Measurements from ENCODE around the gene STAMBPL1. TPM values are rescaled to one million over a fixed set of nuclear protein-coding genes. Genes with fewer than 3 reads are reported as not detected.
A peak's percentile ranks its signal among the peaks of the same experiment; 100 is the strongest.

Gene STAMBPL1
- total RNA-seq, 1 experiment from 2014 or later, result 25.2 TPM

DNA sequence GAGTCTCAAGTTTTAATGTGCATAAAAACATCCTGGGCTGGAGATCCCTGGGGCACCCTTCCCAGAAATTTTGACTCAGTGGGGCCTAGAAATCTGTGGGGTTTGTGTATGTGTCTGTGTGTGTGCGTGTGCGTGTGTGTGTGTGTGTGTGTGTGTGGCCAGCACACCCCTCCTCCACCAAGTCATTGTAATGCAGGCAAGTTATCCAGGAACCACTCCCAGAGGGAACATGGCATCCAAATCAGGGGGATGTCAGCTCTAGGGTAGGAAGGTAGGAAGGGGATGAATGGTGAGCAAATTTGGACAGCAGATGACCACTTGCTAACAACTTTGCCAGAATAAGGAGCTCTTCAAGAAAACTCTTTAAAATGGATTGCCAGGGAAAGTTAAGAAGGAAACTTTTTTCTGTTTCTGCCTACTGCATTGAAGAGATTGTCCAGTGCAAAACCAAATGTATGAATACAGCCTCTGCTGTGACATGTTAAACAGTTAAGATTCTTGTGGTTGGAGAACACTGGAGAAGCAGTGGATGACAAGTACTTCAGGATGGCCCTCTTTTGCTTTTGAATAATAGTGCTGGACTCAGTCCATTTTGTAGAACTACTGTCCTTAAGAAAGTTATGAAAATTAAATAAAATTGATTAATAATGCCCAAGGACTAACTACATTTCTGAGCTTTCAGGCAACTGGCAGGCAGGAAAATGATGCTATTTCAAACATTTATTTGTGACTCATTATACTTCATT lies 12.3 kb downstream of the STAMBPL1 start:
- CTCF ChIA-PET, result no interaction called here
- POLR2A ChIA-PET, result interaction anchor here (0.6 to 1.1 kb wide), 4 partner anchors 13 to 1051 kb away, joined by 3 to 7 read pairs (median 4); partner anchors contain the start of gene STAMBPL1
- in situ Hi-C loops (cut with HindIII; ENCODE audit: low pct_unique_long_range_greater_than_20kb, low sequenced_read_pairs) (no loop called here), intact Hi-C loops (cut with micrococcal nuclease; ENCODE audit: unreplicated experiment) (no loop called here)
- Histone ChIP-seq H3K27me3 (ENCODE audit: control insufficient read depth, insufficient read depth, low read length) (no peaks in the 10 kb centered on the region), H3K27ac (ENCODE audit: low read length) (peak overlapping the region; percentile 36; the same call in 1 of the 2 replicates), H3K36me3 (ENCODE audit: control insufficient read depth, insufficient read depth, low read length) (no peaks in the 10 kb centered on the region), H3K4me1 (ENCODE audit: control insufficient read depth, insufficient read depth, low read length) (peaks cover 56% of the 10 kb centered on the region), H3K9me3 (ENCODE audit: control insufficient read depth, insufficient read depth, low read depth, low read length) (no peaks in the 10 kb centered on the region), H3K4me3 (ENCODE audit: low read depth in 2 of 2, low read length in 2 of 2) (no peak overlapping the region)
- no peak for TF ChIP-seq SIN3A (IDR thresholded peaks at IDR 0.05; ENCODE audit: borderline replicate concordance, insufficient read depth, low read depth, low read length)
- TF ChIP-seq, protein P1, sequence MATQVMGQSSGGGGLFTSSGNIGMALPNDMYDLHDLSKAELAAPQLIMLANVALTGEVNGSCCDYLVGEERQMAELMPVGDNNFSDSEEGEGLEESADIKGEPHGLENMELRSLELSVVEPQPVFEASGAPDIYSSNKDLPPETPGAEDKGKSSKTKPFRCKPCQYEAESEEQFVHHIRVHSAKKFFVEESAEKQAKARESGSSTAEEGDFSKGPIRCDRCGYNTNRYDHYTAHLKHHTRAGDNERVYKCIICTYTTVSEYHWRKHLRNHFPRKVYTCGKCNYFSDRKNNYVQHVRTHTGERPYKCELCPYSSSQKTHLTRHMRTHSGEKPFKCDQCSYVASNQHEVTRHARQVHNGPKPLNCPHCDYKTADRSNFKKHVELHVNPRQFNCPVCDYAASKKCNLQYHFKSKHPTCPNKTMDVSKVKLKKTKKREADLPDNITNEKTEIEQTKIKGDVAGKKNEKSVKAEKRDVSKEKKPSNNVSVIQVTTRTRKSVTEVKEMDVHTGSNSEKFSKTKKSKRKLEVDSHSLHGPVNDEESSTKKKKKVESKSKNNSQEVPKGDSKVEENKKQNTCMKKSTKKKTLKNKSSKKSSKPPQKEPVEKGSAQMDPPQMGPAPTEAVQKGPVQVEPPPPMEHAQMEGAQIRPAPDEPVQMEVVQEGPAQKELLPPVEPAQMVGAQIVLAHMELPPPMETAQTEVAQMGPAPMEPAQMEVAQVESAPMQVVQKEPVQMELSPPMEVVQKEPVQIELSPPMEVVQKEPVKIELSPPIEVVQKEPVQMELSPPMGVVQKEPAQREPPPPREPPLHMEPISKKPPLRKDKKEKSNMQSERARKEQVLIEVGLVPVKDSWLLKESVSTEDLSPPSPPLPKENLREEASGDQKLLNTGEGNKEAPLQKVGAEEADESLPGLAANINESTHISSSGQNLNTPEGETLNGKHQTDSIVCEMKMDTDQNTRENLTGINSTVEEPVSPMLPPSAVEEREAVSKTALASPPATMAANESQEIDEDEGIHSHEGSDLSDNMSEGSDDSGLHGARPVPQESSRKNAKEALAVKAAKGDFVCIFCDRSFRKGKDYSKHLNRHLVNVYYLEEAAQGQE (IDR thresholded peaks at IDR 0.05; ENCODE audit: insufficient read depth in 1 of 2, low read depth in 2 of 2, low read length in 1 of 2), result no peak
- no peak for TF ChIP-seq TCF7L2 (IDR thresholded peaks at IDR 0.05; ENCODE audit: low read depth, low read length)
- TF ChIP-seq POLR2AphosphoS5 (IDR thresholded peaks at IDR 0.05; ENCODE audit: low read depth, low read length), result no peak
- TF ChIP-seq CTCF (IDR thresholded peaks at IDR 0.05), result no peak
- ATAC-seq (no peak), DNase-seq (ENCODE audit: low read depth, low spot score) (no peak)
- no TSS peak for BruUV-seq (replicated peaks)

DNA sequence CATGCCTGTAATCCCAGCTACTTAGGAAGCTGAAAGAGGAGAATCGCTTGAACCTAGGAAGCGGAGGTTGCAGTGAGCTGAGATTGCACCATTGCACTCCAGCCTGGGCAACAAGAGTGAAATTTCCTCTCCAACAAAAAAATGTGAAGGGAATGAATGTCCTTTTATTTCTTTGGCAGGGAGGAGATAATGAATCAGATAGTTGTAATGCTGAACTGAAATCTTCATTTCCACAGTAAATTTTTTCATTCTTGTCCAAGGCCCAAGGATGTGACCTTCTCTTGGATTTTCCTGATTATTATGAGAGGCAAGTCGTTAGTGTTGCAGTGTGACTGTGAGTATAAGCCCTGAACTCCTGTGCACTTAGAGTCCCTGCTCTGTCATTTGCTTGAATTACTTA lies 13.6 kb downstream of the STAMBPL1 start:
- Histone ChIP-seq H3K36me3 (ENCODE audit: control insufficient read depth, insufficient read depth, low read length) (no peaks in the 10 kb centered on the region), H3K27me3 (ENCODE audit: control insufficient read depth, insufficient read depth, low read length) (no peaks in the 10 kb centered on the region), H3K27ac (ENCODE audit: low read length) (peak overlapping the region; percentile 5; the same call in 1 of the 2 replicates), H3K4me1 (ENCODE audit: control insufficient read depth, insufficient read depth, low read length) (peaks cover 64% of the 10 kb centered on the region), H3K9me3 (ENCODE audit: control insufficient read depth, insufficient read depth, low read depth, low read length) (no peaks in the 10 kb centered on the region), H3K4me3 (ENCODE audit: low read depth in 2 of 2, low read length in 2 of 2) (no peak overlapping the region)
- intact Hi-C loops (cut with micrococcal nuclease; ENCODE audit: unreplicated experiment), result no loop called here
- in situ Hi-C loops (cut with HindIII; ENCODE audit: low pct_unique_long_range_greater_than_20kb, low sequenced_read_pairs), result no loop called here
- TF ChIP-seq POLR2AphosphoS5 (IDR thresholded peaks at IDR 0.05; ENCODE audit: low read depth, low read length), result no peak
- TF ChIP-seq, protein P1 (IDR thresholded peaks at IDR 0.05; ENCODE audit: insufficient read depth in 1 of 2, low read depth in 2 of 2, low read length in 1 of 2), result no peak
- TF ChIP-seq SIN3A (IDR thresholded peaks at IDR 0.05; ENCODE audit: borderline replicate concordance, insufficient read depth, low read depth, low read length), result no peak
- TF ChIP-seq CTCF (IDR thresholded peaks at IDR 0.05), result no peak
- TF ChIP-seq TCF7L2 (IDR thresholded peaks at IDR 0.05; ENCODE audit: low read depth, low read length), result no peak
- ATAC-seq (no peak), DNase-seq (ENCODE audit: low read depth, low spot score) (no peak)
- POLR2A ChIA-PET, result no interaction called here
- BruUV-seq (replicated peaks), result no TSS peak
- CTCF ChIA-PET, result no interaction called here
